Parietal lobe (tissue), 2 donors: ENCODE results near the gene CDS1. TPM values are rescaled to one million over a fixed set of nuclear protein-coding genes. Genes with fewer than 3 reads are reported as not detected.

Source experiments
- small RNA-seq: library from RNA; depleted of rRNA; stranded (forward); fragments of <200 nt; gene quantifications from one replicate; pipeline ENCODE3, GENCODE V24; 2014; ENCODE audit warnings: low replicate concordance
- total RNA-seq: library from RNA; depleted of rRNA; stranded (reverse); fragments of >200 nt; gene quantifications from one replicate; pipeline ENCODE4 v1.2.3, GENCODE V29; 2014

The CDS1 gene
- total RNA-seq, result 6.3 TPM

GRCh38 chr4:84582988-84583875, at the start of gene CDS1:
TSS of gene CDS1 (plus strand) at chr4:84583127. CDS start at chr4:84583402, 275 bp downstream.

Small RNAs within 50 kb of the gene (small RNA-seq; reads per million reads assigned to genes)
- not detected for gene RN7SL552P
- not detected for gene RPL3P13

Other genes starting within 250 kb of the CDS1 start
- gene NKX6-1, start 83.8 kb upstream of the CDS1 start, total RNA-seq, result not detected